ENCODE data around the gene HADH. TPM values are rescaled to one million over a fixed set of nuclear protein-coding genes. Genes with fewer than 3 reads are reported as not detected.
"Not testable (repeated sequence)": the region's sequence is repeated elsewhere in the genome, so short reads cannot be mapped to it uniquely, and the experiment has no call there.

HADH gene
- total RNA-seq, 1 experiment from 2014 or later: 69.5 TPM

- ChIA-PET POLR2A (ENCODE audit: low non-redundant PET) (no interaction called here), CTCF (no interaction called here)
- intact Hi-C loops (cut with micrococcal nuclease; ENCODE audit: unreplicated experiment): no loop called here
- TF ChIP-seq CTCF (conservative IDR thresholded peaks at IDR 0.05; ENCODE audit: low read depth, low read length): no peak
- TF ChIP-seq EZH2 (IDR thresholded peaks at IDR 0.05; ENCODE audit: borderline replicate concordance, low read depth, low read length, poor library complexity, severe bottlenecking): no peak
- no peak overlapping the region for H3K4me3 ChIP-seq (ENCODE audit: low read depth, low read length, poor library complexity, severe bottlenecking)
- no peaks in the 10 kb centered on the region for H3K36me3 ChIP-seq (ENCODE audit: insufficient read depth, low read length, poor library complexity, severe bottlenecking)
- H3K9me3 ChIP-seq (ENCODE audit: low read depth, low read length, poor library complexity, severe bottlenecking): no peaks in the 10 kb centered on the region
- BruUV-seq (replicated peaks): no TSS peak
- H3K27ac ChIP-seq (ENCODE audit: low read depth, low read length, poor library complexity, severe bottlenecking): no peak overlapping the region
- H3K4me1 ChIP-seq (ENCODE audit: insufficient read depth, low read length, poor library complexity, severe bottlenecking): no peaks in the 10 kb centered on the region
- no peak for DNase-seq (ENCODE audit: low spot score)
- no peaks in the 10 kb centered on the region for H3K27me3 ChIP-seq (replicated peaks; ENCODE audit: insufficient read depth, low read depth, low read length, poor library complexity)
These were observed 18.3 kb downstream of the HADH start for GRCh38 chr4:108007984-108008383.

GRCh38 chr4:108008721-108009120 lies 19.0 kb downstream of the HADH start:
- H3K27me3 ChIP-seq (replicated peaks; ENCODE audit: insufficient read depth, low read depth, low read length, poor library complexity): no peaks in the 10 kb centered on the region
- DNase-seq (ENCODE audit: low spot score): no peak
- POLR2A ChIA-PET (ENCODE audit: low non-redundant PET): no interaction called here
- no peaks in the 10 kb centered on the region for H3K36me3 ChIP-seq (ENCODE audit: insufficient read depth, low read length, poor library complexity, severe bottlenecking)
- TF ChIP-seq EZH2 (IDR thresholded peaks at IDR 0.05; ENCODE audit: borderline replicate concordance, low read depth, low read length, poor library complexity, severe bottlenecking) (no peak), CTCF (conservative IDR thresholded peaks at IDR 0.05; ENCODE audit: low read depth, low read length) (no peak)
- CTCF ChIA-PET: no interaction called here
- BruUV-seq (replicated peaks): no TSS peak
- H3K27ac ChIP-seq (ENCODE audit: low read depth, low read length, poor library complexity, severe bottlenecking): no peak overlapping the region
- no peaks in the 10 kb centered on the region for H3K4me1 ChIP-seq (ENCODE audit: insufficient read depth, low read length, poor library complexity, severe bottlenecking)
- intact Hi-C loops (cut with micrococcal nuclease; ENCODE audit: unreplicated experiment): no loop called here
- no peaks in the 10 kb centered on the region for H3K9me3 ChIP-seq (ENCODE audit: low read depth, low read length, poor library complexity, severe bottlenecking)
- no peak overlapping the region for H3K4me3 ChIP-seq (ENCODE audit: low read depth, low read length, poor library complexity, severe bottlenecking)

- CTCF ChIA-PET: interaction anchor here (0.7 kb wide), 1 partner anchor 369 kb away, joined by 6 read pairs; no protein-coding TSS in a partner anchor
- H3K4me1 ChIP-seq (ENCODE audit: insufficient read depth, low read length, poor library complexity, severe bottlenecking): no peaks in the 10 kb centered on the region
- TF ChIP-seq EZH2 (IDR thresholded peaks at IDR 0.05; ENCODE audit: borderline replicate concordance, low read depth, low read length, poor library complexity, severe bottlenecking) (no peak), CTCF (conservative IDR thresholded peaks at IDR 0.05; ENCODE audit: low read depth, low read length) (no peak)
- H3K27me3 ChIP-seq (replicated peaks; ENCODE audit: insufficient read depth, low read depth, low read length, poor library complexity): no peaks in the 10 kb centered on the region
- intact Hi-C loops (cut with micrococcal nuclease; ENCODE audit: unreplicated experiment): no loop called here
- no peak overlapping the region for H3K27ac ChIP-seq (ENCODE audit: low read depth, low read length, poor library complexity, severe bottlenecking)
- H3K9me3 ChIP-seq (ENCODE audit: low read depth, low read length, poor library complexity, severe bottlenecking): no peaks in the 10 kb centered on the region
- peaks cover 14% of the 10 kb centered on the region for H3K36me3 ChIP-seq (ENCODE audit: insufficient read depth, low read length, poor library complexity, severe bottlenecking)
- no peak for DNase-seq (ENCODE audit: low spot score)
- POLR2A ChIA-PET (ENCODE audit: low non-redundant PET): interaction anchor here (0.6 kb wide), 1 partner anchor 60 kb away, joined by 5 read pairs; no protein-coding TSS in a partner anchor
- no peak overlapping the region for H3K4me3 ChIP-seq (ENCODE audit: low read depth, low read length, poor library complexity, severe bottlenecking)
- no TSS peak for BruUV-seq (replicated peaks)
These were observed 20.5 kb downstream of the HADH start for GRCh38 chr4:108010167-108010566.

GRCh38 chr4:108012382-108012781 lies 22.7 kb downstream of the HADH start:
- intact Hi-C loops (cut with micrococcal nuclease; ENCODE audit: unreplicated experiment); POLR2A ChIA-PET (ENCODE audit: low non-redundant PET); H3K9me3 ChIP-seq (ENCODE audit: low read depth, low read length, poor library complexity, severe bottlenecking); CTCF ChIA-PET; H3K4me1 ChIP-seq (ENCODE audit: insufficient read depth, low read length, poor library complexity, severe bottlenecking); DNase-seq (ENCODE audit: low spot score); BruUV-seq (replicated peaks); H3K27me3 ChIP-seq (replicated peaks; ENCODE audit: insufficient read depth, low read depth, low read length, poor library complexity); H3K27ac ChIP-seq (ENCODE audit: low read depth, low read length, poor library complexity, severe bottlenecking); H3K4me3 ChIP-seq (ENCODE audit: low read depth, low read length, poor library complexity, severe bottlenecking): not testable (repeated sequence)
- peaks cover 21% of the 10 kb centered on the region for H3K36me3 ChIP-seq (ENCODE audit: insufficient read depth, low read length, poor library complexity, severe bottlenecking)
